ENCODE measurements around the gene PFAS.

Gene PFAS

DNA sequence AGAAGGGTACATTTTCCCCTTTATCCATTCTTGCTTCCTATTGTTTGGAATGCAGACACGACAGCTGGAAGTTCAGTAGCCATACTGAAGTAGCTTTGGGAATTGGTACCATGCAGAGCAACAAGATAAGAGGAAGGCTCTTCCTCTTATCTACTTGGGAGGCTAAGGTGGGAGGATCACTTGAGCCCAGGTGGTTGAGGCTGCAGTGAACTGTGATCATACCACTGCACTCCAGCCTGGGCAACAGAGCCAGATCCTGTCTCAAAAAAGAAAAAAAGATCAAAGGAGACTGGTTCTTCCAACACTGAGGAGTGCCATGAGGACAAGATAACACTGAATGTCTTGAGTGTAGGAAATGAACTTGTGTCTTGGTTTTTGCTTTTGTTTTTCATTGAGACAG is 23.3 kb downstream of the PFAS start:
- Histone ChIP-seq H3K36me3 (no peaks in the 10 kb centered on the region), H3K27me3 (no peaks in the 10 kb centered on the region), H3K9me3 (no peaks in the 10 kb centered on the region), H3K4me1 (ENCODE audit: control insufficient read depth in 1 of 2, insufficient read depth in 1 of 2, low read depth in 1 of 2, low read length in 1 of 2) (no peaks in the 10 kb centered on the region), H3K4me3 (ENCODE audit: low read depth in 1 of 2, low read length in 1 of 2) (no peak overlapping the region), H3K27ac (no peak overlapping the region)
- TF ChIP-seq, protein P1, sequence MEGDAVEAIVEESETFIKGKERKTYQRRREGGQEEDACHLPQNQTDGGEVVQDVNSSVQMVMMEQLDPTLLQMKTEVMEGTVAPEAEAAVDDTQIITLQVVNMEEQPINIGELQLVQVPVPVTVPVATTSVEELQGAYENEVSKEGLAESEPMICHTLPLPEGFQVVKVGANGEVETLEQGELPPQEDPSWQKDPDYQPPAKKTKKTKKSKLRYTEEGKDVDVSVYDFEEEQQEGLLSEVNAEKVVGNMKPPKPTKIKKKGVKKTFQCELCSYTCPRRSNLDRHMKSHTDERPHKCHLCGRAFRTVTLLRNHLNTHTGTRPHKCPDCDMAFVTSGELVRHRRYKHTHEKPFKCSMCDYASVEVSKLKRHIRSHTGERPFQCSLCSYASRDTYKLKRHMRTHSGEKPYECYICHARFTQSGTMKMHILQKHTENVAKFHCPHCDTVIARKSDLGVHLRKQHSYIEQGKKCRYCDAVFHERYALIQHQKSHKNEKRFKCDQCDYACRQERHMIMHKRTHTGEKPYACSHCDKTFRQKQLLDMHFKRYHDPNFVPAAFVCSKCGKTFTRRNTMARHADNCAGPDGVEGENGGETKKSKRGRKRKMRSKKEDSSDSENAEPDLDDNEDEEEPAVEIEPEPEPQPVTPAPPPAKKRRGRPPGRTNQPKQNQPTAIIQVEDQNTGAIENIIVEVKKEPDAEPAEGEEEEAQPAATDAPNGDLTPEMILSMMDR (IDR thresholded peaks at IDR 0.05) = no peak

DNA sequence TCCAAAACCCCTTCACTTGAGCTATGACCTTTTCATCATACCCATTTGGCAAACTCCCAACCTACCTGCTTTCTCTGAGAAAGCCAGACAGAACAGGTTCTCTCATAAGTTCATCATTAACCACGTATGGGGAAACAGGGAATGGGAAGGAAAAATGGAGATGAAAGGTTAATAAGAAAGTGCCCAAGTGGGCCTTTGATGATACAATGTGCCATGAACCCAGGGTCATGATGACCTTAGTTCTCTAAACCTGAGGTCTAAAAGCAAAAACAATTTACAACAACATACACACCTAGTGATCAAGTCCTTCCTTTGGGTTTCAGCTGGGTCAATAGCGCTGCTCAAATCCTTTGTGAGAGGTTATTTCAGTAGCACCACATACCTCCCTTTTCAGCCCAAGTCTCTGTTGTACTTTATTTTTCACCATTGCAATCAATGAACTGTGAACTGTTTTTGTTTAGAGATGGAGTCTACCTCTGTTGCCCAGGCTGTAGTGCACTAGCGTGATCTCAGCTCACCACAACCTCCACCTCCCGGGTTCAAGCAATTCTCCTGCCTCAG is 24.9 kb downstream of the PFAS start:
- H3K27me3 ChIP-seq = no peaks in the 10 kb centered on the region
- H3K4me3 ChIP-seq (ENCODE audit: low read depth in 1 of 2, low read length in 1 of 2) = no peak overlapping the region
- H3K9me3 ChIP-seq = no peaks in the 10 kb centered on the region
- no peaks in the 10 kb centered on the region for H3K36me3 ChIP-seq
- no peaks in the 10 kb centered on the region for H3K4me1 ChIP-seq (ENCODE audit: control insufficient read depth in 1 of 2, insufficient read depth in 1 of 2, low read depth in 1 of 2, low read length in 1 of 2)
- H3K27ac ChIP-seq = no peak overlapping the region
- TF ChIP-seq, protein P1 (IDR thresholded peaks at IDR 0.05) = no peak

DNA sequence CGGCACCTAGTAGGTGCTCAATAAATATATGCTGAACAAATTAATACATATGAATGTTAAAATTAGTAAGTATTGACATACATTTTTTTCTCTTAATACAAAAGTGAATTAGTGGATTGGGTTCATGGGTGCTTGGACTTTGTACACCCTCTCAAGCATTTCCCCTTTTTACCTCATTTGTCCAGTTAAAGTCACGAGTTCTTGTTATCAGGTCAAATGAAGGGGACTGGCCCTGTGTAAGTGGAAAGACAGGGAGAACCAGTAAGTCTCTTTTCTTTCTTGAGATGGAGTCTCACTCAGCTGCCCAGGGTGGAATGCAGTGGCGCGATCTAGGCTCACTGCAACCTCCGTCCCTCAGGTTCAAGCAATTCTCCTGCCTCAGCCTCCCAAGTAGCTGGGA is 25.7 kb downstream of the PFAS start:
- no peaks in the 10 kb centered on the region for H3K36me3 ChIP-seq
- no peak overlapping the region for H3K27ac ChIP-seq
- no peak overlapping the region for H3K4me3 ChIP-seq (ENCODE audit: low read depth in 1 of 2, low read length in 1 of 2)
- TF ChIP-seq, protein P1 (IDR thresholded peaks at IDR 0.05) = no peak
- no peaks in the 10 kb centered on the region for H3K27me3 ChIP-seq
- H3K9me3 ChIP-seq = no peaks in the 10 kb centered on the region
- no peaks in the 10 kb centered on the region for H3K4me1 ChIP-seq (ENCODE audit: control insufficient read depth in 1 of 2, insufficient read depth in 1 of 2, low read depth in 1 of 2, low read length in 1 of 2)

DNA sequence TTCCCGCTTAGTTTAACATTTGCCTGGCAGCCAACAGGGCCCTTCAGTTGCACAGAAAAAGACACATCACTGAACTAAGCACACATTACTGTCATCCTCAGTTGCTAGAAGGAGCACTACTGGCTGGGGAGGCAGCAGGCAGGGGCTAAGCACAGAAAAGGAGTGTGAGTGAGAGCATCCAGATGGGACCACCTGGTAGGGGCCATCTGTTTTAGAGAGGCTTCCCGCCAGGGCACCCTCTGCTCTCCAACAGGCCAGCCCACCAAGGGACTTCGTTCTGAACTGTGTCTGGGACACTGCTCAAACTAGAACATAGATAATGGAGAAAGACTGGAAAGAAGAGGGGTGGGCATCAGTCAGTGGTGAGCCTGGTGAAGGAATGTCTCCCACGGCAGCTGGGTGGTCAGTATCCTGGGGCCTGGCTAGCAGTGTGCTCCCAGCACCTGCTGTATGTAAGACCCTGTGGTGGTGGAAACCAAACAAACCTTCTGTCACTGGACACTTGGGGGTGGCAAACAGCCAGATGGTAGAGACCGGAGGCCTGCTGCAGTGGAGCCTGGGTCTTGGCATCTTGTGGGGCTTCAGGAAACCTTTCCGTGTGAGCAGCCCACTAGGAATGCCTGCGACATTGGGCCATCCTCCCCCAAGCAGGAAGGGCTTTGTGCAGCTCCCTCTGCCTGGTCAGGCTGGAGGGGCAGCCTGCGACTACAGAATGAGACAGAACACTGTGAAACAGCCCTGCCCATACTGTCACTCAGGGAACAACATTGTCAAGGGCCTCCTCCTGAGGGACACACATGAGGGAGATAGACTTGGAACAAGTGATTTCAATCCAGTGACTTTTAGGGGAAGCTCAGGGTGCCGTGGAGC is 26.6 kb downstream of the PFAS start:
- Histone ChIP-seq H3K27ac (no peak overlapping the region), H3K9me3 (no peaks in the 10 kb centered on the region), H3K27me3 (no peaks in the 10 kb centered on the region), H3K36me3 (no peaks in the 10 kb centered on the region), H3K4me3 (ENCODE audit: low read depth in 1 of 2, low read length in 1 of 2) (no peak overlapping the region), H3K4me1 (ENCODE audit: control insufficient read depth in 1 of 2, insufficient read depth in 1 of 2, low read depth in 1 of 2, low read length in 1 of 2) (no peaks in the 10 kb centered on the region)
- TF ChIP-seq, protein P1 (IDR thresholded peaks at IDR 0.05) = no peak

DNA sequence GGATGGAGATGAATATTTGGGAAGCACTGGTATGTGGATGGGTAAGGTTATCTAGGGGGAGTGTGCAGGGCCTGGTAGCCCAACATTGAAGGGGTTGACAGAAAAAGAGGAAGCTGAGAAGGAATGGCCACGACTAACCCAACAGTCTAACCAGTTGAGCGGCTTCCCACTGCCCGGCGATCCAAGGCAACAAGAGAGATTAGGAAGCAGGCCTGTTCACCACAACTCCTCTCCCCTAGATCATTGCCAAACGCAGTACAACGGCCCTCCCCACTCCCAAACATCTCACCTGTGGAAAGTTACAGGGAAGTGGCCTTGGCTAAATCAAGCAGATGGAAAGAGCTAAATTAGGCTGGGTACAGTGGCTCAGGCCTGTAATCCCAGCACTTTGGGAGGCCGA is 28.2 kb downstream of the PFAS start:
- Histone ChIP-seq H3K4me3 (ENCODE audit: low read depth in 1 of 2, low read length in 1 of 2) (no peak overlapping the region), H3K27me3 (no peaks in the 10 kb centered on the region), H3K36me3 (no peaks in the 10 kb centered on the region), H3K9me3 (no peaks in the 10 kb centered on the region), H3K4me1 (ENCODE audit: control insufficient read depth in 1 of 2, insufficient read depth in 1 of 2, low read depth in 1 of 2, low read length in 1 of 2) (no peaks in the 10 kb centered on the region), H3K27ac (no peak overlapping the region)
- TF ChIP-seq, protein P1 (IDR thresholded peaks at IDR 0.05) = no peak

Measured in neutrophil (primary cell).